ENCODE data around the gene HOXB1.

- TF ChIP-seq EZH2 (IDR thresholded peaks at IDR 0.05; ENCODE audit: low read depth) (no peak), CTCF (conservative IDR thresholded peaks at IDR 0.05) (no peak)
Observed at GRCh38 chr17:48530208-48530886, 464 bp downstream of the HOXB1 start.

All from PC-9 (cell line).